Breast epithelium (tissue), 4 donors: ENCODE results near the gene ANXA2. TPM values are rescaled to one million over a fixed set of nuclear protein-coding genes. Genes with fewer than 3 reads are reported as not detected.
A peak's percentile ranks its signal among the peaks of the same experiment; 100 is the strongest.
"Not testable (repeated sequence)": the region's sequence is repeated elsewhere in the genome, so short reads cannot be mapped to it uniquely, and the experiment has no call there.

Experiments
- DNase-seq, 2 donors: peaks; one replicate each; pipeline ENCODE4 v3.0.0-alpha.2; 2019; ENCODE audit warnings: low spot score in 2 of 2
- H3K27ac ChIP-seq, 2 donors: fragments of 200-600 bp; sonication (generic) in 1 of 2; one replicate each; pipeline ENCODE4 v1.5.1; 2016 to 2019; ENCODE audit warnings: mild to moderate bottlenecking in 1 of 2
- H3K27me3 ChIP-seq, 2 donors: fragments of 200-600 bp; sonication (generic) in 1 of 2; one replicate each; pipeline versions ENCODE4 v1.5.1 to v1.6.0; 2017 to 2019; ENCODE audit warnings: control low read depth in 1 of 2, mild to moderate bottlenecking in 1 of 2
- H3K36me3 ChIP-seq: fragments of 200-600 bp; one replicate; pipeline ENCODE4 v1.5.1; 2019
- H3K4me1 ChIP-seq, 2 donors: fragments of 200-600 bp; sonication (generic); one replicate each; pipeline ENCODE4 v1.5.1; 2016 to 2019; ENCODE audit warnings: control low read depth in 1 of 2
- H3K4me3 ChIP-seq, 3 donors: fragments of 200-600 bp; sonication (generic); 1 replicate in 2 of 3; 2 replicates in 1 of 3; pipeline ENCODE4 v1.5.1; 2016 to 2019; ENCODE audit warnings: mild to moderate bottlenecking in 3 of 3, moderate library complexity in 2 of 3
- H3K9me3 ChIP-seq, 2 donors: fragments of 200-600 bp; sonication (generic) in 1 of 2; one replicate each; pipeline ENCODE4 v1.5.1; 2016 to 2019; ENCODE audit warnings: control low read depth in 1 of 2
- CTCF ChIP-seq, 3 donors: fragments of 450-650 bp; IDR thresholded peaks; one replicate each; pipeline ENCODE4 v1.5.1; 2016 to 2017; ENCODE audit warnings: antibody characterized with exemption in 3 of 3, mild to moderate bottlenecking in 3 of 3, moderate library complexity in 3 of 3
- POLR2A ChIP-seq: fragments of 450-650 bp; IDR thresholded peaks from one replicate; pipeline ENCODE4 v1.6.1; 2016; ENCODE audit warnings: antibody characterized with exemption, mild to moderate bottlenecking, moderate library complexity
- POLR2AphosphoS5 ChIP-seq, 3 donors: sonication (generic); formaldehyde crosslinking; IDR thresholded peaks; one replicate each; pipeline ENCODE4 v1.6.1; 2017; ENCODE audit warnings: antibody characterized with exemption in 3 of 3
- intact Hi-C: fragments of 100-400 bp; cut with DNase I; formaldehyde crosslinking; loops from one replicate; pipeline ENCODE4 v1.15.1; 2023; ENCODE audit warnings: low total_unique reads
- total RNA-seq, 3 donors: library from RNA; depleted of rRNA; stranded (reverse); fragments of >200 nt; gene quantifications; one replicate each; pipeline ENCODE4 v1.1.0, GENCODE V29; 2016

ANXA2 gene
- total RNA-seq, 3 donors from 2014 or later = 875 to 1,598 (median 923) TPM

DNA sequence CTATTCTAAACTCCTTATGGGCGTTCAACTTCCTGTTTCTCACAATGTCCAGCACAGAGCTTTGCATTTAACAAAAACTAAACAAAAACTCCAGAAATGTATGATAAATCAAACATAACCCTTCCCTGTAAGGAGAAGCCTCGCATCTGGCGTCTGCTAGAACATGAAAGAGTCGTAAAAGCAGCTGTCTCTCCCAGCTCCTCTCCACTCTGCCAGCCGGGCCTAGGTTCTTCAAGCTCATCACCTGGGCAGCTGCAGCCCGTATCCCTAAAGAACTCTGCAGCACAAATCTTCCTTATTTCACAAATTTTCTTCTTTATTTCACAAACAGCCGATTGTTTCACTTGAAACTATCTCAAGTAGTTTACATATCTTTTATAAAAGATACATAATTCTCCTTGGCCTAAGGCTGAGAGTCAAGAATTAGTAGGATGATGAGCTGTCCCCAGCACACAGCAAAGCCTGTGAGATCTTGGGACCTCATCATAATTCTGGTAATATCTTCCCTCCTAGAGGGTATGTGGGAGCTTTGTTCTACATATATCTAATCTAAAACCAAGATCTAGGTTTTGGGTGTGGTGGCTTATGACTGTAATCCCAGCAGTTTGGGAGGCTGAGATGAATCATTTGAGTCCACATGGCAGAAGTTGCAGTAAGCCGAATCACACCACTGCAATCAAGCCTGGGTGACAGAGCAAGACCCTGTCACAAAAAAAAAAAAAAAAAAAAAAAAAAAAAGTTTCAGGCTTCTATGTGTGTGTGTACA is 35.3 kb downstream of the ANXA2 start:
- no peak overlapping the region for H3K4me3 ChIP-seq
- peak overlapping the region; percentile 61 to 64 for H3K27ac ChIP-seq
- no peak for DNase-seq
- no peaks in the 10 kb centered on the region for H3K36me3 ChIP-seq
- H3K9me3 ChIP-seq = no peaks in the 10 kb centered on the region
- TF ChIP-seq CTCF (IDR thresholded peaks at IDR 0.05) (no peak), POLR2AphosphoS5 (IDR thresholded peaks at IDR 0.05) (no peak), POLR2A (no peak)
- H3K4me1 ChIP-seq = no peaks in the 10 kb centered on the region
- intact Hi-C loops = no loop called here
- no peaks in the 10 kb centered on the region for H3K27me3 ChIP-seq

GRCh38 chr15:60359738-60360137 is 38.0 kb downstream of the ANXA2 start:
- H3K27me3 ChIP-seq, DNase-seq, H3K4me1 ChIP-seq, H3K4me3 ChIP-seq, H3K9me3 ChIP-seq: not testable (repeated sequence)
- Histone ChIP-seq H3K36me3 (peaks cover 12% of the 10 kb centered on the region), H3K27ac (peak overlapping the region; percentile 11 to 28)
- TF ChIP-seq CTCF (IDR thresholded peaks at IDR 0.05) (peak in 2 of 3 donors; percentile 67 to 72), POLR2AphosphoS5 (IDR thresholded peaks at IDR 0.05) (peak in 1 of 3 donors; percentile 18)
- intact Hi-C loops = loop anchor here (10.0 kb wide), 1 partner anchor 95 kb away; no protein-coding TSS in a partner anchor

DNA sequence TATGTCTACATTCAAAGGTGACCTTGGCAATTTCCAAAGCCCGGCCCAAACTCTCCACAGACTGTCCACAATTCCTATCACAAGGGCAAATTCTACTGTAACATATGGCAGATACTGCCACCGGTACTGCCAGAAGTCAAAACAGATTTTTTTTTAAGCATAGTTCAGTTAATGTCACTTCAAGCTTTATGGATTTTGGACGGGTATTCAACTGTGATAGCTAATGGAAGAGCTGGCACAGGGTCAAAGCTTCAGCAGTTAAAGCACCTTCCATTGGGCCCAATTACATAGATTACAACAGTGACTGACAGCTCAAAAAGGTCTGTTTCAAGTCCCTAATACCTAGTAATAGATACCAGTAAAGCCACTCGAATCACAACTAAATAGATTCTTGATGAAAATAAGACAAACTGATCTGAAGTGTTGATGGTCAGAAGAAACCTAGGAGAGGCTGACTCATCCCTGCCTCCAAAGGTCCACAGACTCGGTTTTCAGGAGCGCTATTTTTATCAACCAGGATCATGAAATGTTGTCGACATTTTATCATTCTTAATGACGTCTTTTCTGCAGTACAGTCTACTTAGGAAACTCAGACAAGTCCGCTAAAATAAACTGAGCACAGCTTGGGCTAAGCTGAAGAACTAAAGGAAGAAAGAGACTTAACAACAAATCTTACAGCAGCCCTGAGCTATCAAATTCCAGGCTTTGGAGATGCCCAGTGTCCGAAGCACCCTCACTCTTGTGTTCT is 38.7 kb downstream of the ANXA2 start:
- Histone ChIP-seq H3K4me3 (no peak overlapping the region), H3K27me3 (no peaks in the 10 kb centered on the region), H3K27ac (peak overlapping the region; percentile 11 to 28), H3K4me1 (no peaks in the 10 kb centered on the region), H3K36me3 (peaks cover 13% of the 10 kb centered on the region), H3K9me3 (no peaks in the 10 kb centered on the region)
- TF ChIP-seq CTCF (IDR thresholded peaks at IDR 0.05) (no peak), POLR2A (no peak), POLR2AphosphoS5 (IDR thresholded peaks at IDR 0.05) (no peak)
- no peak for DNase-seq
- intact Hi-C loops = loop anchor here (10.0 kb wide), 1 partner anchor 96 kb away; no protein-coding TSS in a partner anchor

DNA sequence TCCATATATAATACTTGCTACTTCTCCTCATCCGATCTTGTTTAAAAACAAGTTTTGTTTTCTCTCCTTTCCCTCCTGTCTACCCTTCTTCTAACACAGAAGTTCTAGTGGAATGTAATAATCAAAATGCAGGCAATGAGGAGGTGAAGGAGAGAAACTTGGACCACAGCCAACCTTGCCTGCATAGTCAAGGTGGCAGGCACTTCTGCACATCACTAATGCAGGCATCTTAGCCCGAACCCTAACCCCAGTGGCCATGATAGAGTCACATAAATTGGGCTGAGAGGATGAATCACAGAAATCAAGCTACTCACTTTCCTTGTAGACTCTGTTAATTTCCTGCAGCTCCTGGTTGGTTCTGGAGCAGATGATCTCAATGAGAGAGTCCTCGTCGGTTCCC is 41.0 kb downstream of the ANXA2 start:
- H3K4me1 ChIP-seq = no peaks in the 10 kb centered on the region
- H3K36me3 ChIP-seq = peaks cover 31% of the 10 kb centered on the region
- TF ChIP-seq POLR2AphosphoS5 (IDR thresholded peaks at IDR 0.05) = no peak
- no peak for TF ChIP-seq POLR2A
- TF ChIP-seq CTCF (IDR thresholded peaks at IDR 0.05) = no peak
- H3K27me3 ChIP-seq = no peaks in the 10 kb centered on the region
- no peak overlapping the region for H3K27ac ChIP-seq
- intact Hi-C loops = loop anchor here (10.0 kb wide), 1 partner anchor 98 kb away; no protein-coding TSS in a partner anchor
- H3K9me3 ChIP-seq = no peaks in the 10 kb centered on the region
- no peak for DNase-seq
- H3K4me3 ChIP-seq = no peak overlapping the region
